Hematopoietic multipotent progenitor cell treated with erythropoietin and hydrocortisone succinate and interleukin-3 and kit ligand, for 8 days (in vitro differentiated cells): ENCODE measurements around the gene PFKFB2.

Experiments
- DNase-seq: peaks from one replicate; pipeline ENCODE4 v3.0.0-alpha.2; 2015

The PFKFB2 gene

GRCh38 chr1:207022996-207023679 lies 29.9 kb upstream of the PFKFB2 start:
- no peak for DNase-seq

- peak; percentile 100 for DNase-seq
These were observed 28.6 kb upstream of the PFKFB2 start for GRCh38 chr1:207024202-207025145.

- DNase-seq = no peak
These were observed 27.8 kb upstream of the PFKFB2 start for GRCh38 chr1:207025146-207025880.

GRCh38 chr1:207026104-207026534 lies 27.0 kb upstream of the PFKFB2 start:
- no peak for DNase-seq

DNA sequence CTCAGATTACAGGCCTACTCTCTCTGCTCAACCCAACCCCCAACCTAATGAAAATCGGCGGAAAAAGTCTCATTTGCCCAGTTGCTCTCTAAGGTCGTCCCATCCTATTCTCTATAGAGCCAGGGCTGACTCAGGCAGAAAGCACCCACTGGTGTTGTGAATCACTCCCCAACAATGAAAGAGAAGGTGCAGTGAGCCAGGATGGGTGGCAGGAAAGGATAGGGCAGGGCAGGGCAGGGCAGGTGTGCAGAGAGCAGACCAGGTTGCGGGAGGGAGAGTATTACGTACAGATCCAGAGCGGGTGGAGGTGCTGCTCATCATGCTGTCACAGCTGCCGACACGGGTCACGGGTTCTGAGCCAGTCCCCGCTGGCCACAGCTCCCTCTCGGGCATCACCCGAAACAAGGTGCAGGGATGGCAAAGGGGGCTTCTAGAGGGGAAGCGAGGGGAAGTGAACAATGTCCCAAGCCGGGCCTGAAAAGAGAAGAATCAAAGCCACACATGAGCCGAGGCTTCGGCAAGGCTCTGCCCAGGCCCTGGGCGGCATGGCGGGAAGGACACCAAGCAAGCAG lies 25.8 kb upstream of the PFKFB2 start:
- no peak for DNase-seq

DNA sequence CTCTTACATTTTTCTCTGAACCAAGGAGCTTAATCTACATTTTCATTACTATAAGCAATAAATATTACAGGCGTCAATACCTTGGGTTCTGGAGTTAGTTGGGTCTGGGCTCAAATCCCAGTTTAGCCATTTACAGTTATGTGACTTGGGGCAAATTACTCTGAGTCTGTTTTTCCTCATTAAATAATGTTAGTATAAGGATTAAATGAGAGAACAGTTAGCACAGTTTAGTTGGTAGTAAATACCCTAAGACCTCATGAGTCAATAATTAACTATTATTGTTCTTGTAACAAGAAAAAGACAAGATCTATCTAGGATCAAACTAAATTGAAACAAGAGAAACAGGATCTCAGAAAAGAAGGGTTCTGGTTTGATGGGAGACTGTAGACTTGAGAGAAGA lies 25.2 kb upstream of the PFKFB2 start:
- no peak for DNase-seq

DNA sequence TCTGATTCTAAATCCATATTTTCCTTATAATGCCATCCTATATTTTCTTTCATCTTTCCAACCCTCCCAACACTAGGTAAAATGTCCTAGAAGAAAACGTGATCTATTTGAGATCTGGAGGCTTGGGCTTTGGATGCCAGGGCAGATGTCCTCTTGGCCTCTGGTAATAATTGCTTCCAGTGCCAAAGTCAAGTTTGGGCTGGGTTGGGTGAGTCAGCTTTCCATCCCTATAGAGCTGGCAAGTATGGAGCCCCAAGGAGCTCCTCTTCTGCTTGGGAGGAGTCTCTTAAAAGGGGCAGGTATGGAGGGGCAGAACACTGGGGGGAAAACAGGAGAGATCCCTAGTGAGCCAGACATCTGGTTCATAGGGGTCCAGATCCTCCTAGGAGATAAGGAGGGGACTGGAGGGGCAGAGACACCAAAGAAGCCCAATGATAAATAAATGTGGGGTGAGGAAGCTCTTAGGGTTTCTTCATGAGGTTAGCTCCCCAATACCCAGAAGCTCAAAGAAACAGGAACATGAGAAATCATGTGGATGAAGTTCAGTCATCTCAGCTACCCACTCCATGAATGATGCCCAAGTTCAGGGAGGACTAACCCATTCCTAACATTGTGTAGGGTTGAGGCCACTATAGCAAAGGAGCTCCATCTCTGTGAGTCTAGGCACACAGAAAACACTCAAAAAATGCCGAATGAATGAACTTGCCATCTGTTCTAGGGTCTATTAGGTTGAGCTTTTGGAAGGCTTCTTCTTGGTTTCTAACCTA lies 24.0 kb upstream of the PFKFB2 start:
- DNase-seq = no peak

- DNase-seq = no peak
These were observed 23.2 kb upstream of the PFKFB2 start for GRCh38 chr1:207029701-207030521.

GRCh38 chr1:207030522-207031009 lies 22.5 kb upstream of the PFKFB2 start:
- no peak for DNase-seq

- no peak for DNase-seq
These were observed 22.1 kb upstream of the PFKFB2 start for GRCh38 chr1:207031016-207031415.

DNA sequence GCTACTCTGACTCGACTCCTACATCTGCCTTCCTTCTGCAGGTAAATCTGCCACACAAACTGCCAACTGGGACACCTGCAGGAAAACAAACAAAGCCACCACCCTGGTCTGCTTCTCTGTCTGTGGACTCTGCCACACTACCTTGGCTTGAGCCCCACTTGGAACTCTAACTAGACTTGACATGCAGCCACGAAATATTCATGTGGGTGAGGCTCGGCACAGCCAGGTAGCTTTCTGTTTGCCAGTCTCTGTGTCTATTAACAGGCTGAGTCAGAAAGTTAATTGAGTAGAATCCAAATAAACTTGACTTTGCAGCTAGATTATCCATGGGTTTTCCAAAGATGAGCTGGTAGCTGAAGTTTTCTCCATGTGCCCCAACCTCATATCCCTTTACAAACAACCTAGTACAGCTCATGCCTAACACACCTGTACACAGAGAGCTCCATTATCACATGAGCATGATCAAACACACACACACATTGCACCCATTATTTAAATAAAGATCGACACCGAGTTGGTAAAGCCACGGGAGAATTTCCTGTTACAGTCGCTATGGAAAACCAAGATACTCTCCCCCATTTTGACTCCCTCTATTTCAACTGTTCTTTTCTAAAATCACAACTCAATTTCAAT lies 21.3 kb upstream of the PFKFB2 start:
- no peak for DNase-seq

DNA sequence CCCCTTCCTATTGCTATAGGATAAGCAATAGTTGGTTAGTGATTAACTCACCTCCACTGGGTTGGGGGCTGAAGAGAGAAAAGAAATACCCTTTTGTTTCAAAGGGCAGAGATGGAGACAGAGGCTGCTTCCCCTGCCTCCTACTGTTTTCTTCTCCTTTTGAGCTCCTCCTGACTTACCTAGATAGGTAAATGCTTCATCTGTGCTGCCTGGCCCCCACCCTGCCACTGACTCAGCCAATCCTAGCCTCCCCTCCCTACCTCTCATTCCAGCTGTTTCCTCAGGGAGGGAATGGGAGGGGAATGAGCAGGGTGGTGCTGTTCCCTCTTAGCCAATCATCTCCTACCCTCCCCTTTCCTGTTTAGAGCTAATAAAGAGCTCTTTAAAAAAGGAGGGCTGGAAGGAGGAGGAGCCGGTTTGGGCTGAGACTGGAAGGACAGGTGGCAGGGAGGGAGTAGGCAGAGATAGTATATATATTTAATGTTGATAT lies 20.5 kb upstream of the PFKFB2 start, which contains the start of gene C1orf116:
C1orf116 (minus strand) TSS at position 229 of the 490 bp plus-strand sequence. CDS start 5,158 bp downstream, outside the sequence.
- peak; percentile 48 for DNase-seq

DNA sequence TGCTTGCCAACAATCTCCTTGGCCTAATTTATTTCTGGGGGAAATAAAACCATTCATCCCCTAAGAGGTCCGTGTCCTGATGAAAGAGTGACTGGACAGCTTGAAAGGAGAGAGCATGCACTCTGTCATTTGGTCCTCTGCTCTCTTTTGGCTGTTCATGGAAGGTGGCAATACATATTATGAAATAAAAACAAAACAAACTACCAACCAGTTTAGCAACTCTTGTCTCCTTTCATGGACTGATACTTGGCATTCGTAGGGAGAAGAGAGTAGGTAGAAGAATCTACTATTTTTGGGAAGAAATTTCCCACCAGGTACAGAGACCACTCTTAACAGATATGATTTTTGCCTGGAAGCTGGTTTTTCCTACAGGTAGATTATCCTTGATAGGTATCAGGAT lies 19.8 kb upstream of the PFKFB2 start:
- no peak for DNase-seq

GRCh38 chr1:207034208-207034607 lies 18.9 kb upstream of the PFKFB2 start:
- no peak for DNase-seq

DNA sequence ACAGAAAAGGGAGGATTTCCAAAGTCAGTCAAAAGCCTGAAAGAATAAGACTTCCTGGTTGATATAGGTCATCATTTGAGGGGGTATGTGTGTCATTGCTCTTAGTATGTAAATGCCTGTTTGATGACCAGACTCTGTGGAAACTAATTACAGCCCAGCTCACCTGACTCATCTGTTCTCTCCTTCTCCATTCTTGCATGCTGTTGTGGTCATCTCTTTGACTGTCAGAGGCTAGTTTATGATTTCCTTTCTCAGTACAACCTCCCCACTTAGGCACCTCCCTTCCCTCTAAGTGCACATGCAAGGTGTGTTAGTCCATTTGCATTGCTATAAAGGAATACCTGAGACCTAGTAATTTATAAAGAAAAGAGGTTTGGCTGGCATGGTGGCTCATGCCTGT lies 18.1 kb upstream of the PFKFB2 start:
- DNase-seq = no peak

DNA sequence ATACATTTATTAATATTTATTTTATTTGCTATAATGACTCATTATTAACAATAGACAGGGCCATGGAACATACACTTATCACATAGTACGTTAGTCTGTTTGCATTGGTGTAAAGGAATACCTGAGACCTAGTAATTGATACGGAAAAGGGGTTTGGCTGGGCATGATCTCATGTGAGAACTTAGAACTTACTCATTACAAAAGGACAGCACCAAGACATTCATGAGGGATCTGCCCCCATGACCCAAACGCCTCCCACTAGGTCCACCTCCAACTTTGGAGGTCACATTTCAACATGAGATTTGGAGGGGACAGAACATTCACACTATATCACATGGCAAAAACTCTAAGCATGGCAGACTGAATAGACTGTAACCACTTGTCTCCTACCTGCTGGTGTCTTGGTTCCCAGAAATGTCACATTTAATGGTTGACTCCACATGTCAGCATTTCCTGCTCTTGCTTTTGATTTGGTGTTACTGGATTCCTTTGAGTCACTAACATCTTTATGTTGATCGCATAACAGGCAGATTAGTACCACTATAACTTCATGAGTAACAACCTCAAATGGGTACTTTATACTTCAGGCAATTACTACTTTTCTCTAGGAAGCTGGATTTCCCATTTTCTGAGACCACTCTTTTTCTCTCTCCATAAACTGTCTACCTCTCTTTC lies 17.1 kb upstream of the PFKFB2 start:
- no peak for DNase-seq

DNA sequence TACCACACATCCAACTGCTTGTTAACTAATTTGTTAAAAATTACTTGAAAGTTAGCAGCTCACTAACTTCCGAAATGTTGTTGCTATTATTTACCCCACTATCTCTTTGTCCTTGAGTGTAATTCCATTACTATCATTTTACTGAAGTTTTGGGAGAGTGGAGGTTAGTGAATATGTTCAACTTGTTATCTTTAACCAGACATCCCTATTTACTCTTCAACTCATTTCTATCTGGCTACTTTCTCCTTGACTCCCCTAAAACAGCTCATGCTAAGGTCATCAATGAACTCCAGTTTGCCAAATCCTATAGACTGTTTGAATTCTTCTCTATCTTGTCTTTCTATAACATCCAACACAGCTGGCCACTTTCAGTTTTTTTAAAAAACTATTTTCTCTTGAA lies 16.2 kb upstream of the PFKFB2 start:
- no peak for DNase-seq

GRCh38 chr1:207039380-207040180 lies 13.5 kb upstream of the PFKFB2 start:
- DNase-seq = no peak

GRCh38 chr1:207040181-207040533 lies 12.9 kb upstream of the PFKFB2 start:
- no peak for DNase-seq
